Smooth muscle cell (in vitro differentiated cells): Measurements from ENCODE around the gene FRMD5. TPM values are rescaled to one million over a fixed set of nuclear protein-coding genes. Genes with fewer than 3 reads are reported as not detected.

Experiments used
- DNase-seq: peaks from one replicate; lab custom pipeline; 2025; ENCODE audit not compliant: unreplicated experiment; lab: John Stamatoyannopoulos, UW
- H2AFZ ChIP-seq: fragments of 200-600 bp; sonication (generic); 2 replicates; pipeline ENCODE4 v1.6.0; 2016; ENCODE audit warnings: antibody characterized with exemption, low read depth, mild to moderate bottlenecking
- H3F3A ChIP-seq: fragments of 200-600 bp; sonication (generic); 2 replicates; pipeline ENCODE4 v1.6.0; 2017; ENCODE audit warnings: antibody characterized with exemption, low read depth
- H3K27ac ChIP-seq: fragments of 200-600 bp; sonication (generic); 2 replicates; pipeline ENCODE4 v1.5.1; 2016; ENCODE audit warnings: low read depth, mild to moderate bottlenecking
- H3K27me3 ChIP-seq: fragments of 200-600 bp; sonication (generic); 2 replicates; pipeline ENCODE4 v1.6.1; 2016; ENCODE audit warnings: low read depth, mild to moderate bottlenecking
- H3K36me3 ChIP-seq: fragments of 200-600 bp; sonication (generic); 2 replicates; pipeline ENCODE4 v1.5.1; 2016; ENCODE audit warnings: low read depth
- H3K4me1 ChIP-seq: fragments of 200-600 bp; sonication (generic); 2 replicates; pipeline ENCODE4 v1.5.1; 2016; ENCODE audit warnings: low read depth
- H3K4me2 ChIP-seq: fragments of 200-600 bp; sonication (generic); 2 replicates; pipeline ENCODE4 v1.6.0; 2016; ENCODE audit warnings: mild to moderate bottlenecking
- H3K4me3 ChIP-seq: fragments of 200-600 bp; sonication (generic); 2 replicates; pipeline ENCODE4 v1.5.1; 2016; ENCODE audit warnings: mild to moderate bottlenecking
- H3K79me2 ChIP-seq: fragments of 200-600 bp; sonication (generic); 2 replicates; pipeline ENCODE4 v1.6.0; 2016; ENCODE audit warnings: low read depth, mild to moderate bottlenecking
- H3K9ac ChIP-seq: fragments of 200-600 bp; sonication (generic); 2 replicates; pipeline ENCODE4 v1.6.0; 2016; ENCODE audit warnings: low read depth
- H3K9me3 ChIP-seq: fragments of 200-600 bp; sonication (generic); replicated peaks from 2 replicates; pipeline ENCODE4 v1.5.1; 2016; ENCODE audit warnings: low read depth
- H4K20me1 ChIP-seq: fragments of 200-600 bp; sonication (generic); 2 replicates; pipeline ENCODE4 v1.6.0; 2016; ENCODE audit warnings: low read depth
- WGBS: methylation state at CpG from one replicate; pipeline ENCODE4 v1.1.7; 2016; ENCODE audit warnings: low lambda C conversion rate; 5-methylcytosine and 5-hydroxymethylcytosine counted together
- polyA plus RNA-seq: library from polyadenylated mRNA; unstranded; fragments of >200 nt; fragmentation: Nextera tagmentation; extraction: Ambion mirVana; gene quantifications from 2 replicates; pipeline ENCODE4 v1.2.1, GENCODE V29; 2016
- total RNA-seq: library from RNA; depleted of rRNA; stranded (reverse); fragments of >200 nt; gene quantifications from 2 replicates; pipeline ENCODE4 v1.2.3, GENCODE V29; 2014
- TF ChIP-seq, protein P1 (sequence below): fragments of 200-600 bp; sonication (generic); IDR thresholded peaks from 2 replicates; pipeline ENCODE4 v1.5.1; 2017; ENCODE audit warnings: borderline replicate concordance, mild to moderate bottlenecking, antibody characterized with exemption; ENCODE audit not compliant: insufficient read depth, poor library complexity, severe bottlenecking

Gene FRMD5
- total and polyA plus RNA-seq, 2 experiments from 2014 or later: 0.46 to 7.2 TPM

DNA sequence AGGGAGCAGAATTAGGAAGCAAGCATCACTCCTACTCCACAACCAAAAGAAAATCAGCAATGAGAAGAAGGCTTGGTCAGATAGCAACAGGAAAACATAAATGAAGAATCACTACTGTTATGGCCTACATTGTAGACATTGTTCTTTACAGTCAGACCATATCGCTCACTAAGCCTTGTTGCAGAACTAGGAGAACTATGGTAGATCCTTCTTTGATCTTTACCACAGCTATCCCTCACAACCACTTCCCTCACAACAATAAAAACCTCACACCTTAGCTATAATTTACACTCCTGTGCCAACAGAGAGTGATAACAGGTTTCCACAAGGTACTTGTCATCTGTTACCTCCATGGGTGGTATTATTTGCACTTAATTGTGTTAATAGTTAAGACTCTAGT, 241.7 kb downstream of the FRMD5 start:
- H3K4me2 ChIP-seq: no peak overlapping the region
- no peak overlapping the region for H2AFZ ChIP-seq
- H3K9ac ChIP-seq: no peak overlapping the region
- H3F3A ChIP-seq: no peaks in the 10 kb centered on the region
- no peaks in the 10 kb centered on the region for H4K20me1 ChIP-seq
- H3K9me3 ChIP-seq: no peaks in the 10 kb centered on the region
- no peaks in the 10 kb centered on the region for H3K27me3 ChIP-seq
- WGBS: 100% methylated on average over 1 of the region's 1 CpG
- no peaks in the 10 kb centered on the region for H3K4me1 ChIP-seq
- H3K4me3 ChIP-seq: no peak overlapping the region
- no peak for DNase-seq
- no peaks in the 10 kb centered on the region for H3K79me2 ChIP-seq
- H3K27ac ChIP-seq: no peak overlapping the region
- no peaks in the 10 kb centered on the region for H3K36me3 ChIP-seq
- TF ChIP-seq, protein P1, sequence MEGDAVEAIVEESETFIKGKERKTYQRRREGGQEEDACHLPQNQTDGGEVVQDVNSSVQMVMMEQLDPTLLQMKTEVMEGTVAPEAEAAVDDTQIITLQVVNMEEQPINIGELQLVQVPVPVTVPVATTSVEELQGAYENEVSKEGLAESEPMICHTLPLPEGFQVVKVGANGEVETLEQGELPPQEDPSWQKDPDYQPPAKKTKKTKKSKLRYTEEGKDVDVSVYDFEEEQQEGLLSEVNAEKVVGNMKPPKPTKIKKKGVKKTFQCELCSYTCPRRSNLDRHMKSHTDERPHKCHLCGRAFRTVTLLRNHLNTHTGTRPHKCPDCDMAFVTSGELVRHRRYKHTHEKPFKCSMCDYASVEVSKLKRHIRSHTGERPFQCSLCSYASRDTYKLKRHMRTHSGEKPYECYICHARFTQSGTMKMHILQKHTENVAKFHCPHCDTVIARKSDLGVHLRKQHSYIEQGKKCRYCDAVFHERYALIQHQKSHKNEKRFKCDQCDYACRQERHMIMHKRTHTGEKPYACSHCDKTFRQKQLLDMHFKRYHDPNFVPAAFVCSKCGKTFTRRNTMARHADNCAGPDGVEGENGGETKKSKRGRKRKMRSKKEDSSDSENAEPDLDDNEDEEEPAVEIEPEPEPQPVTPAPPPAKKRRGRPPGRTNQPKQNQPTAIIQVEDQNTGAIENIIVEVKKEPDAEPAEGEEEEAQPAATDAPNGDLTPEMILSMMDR: no peak

DNA sequence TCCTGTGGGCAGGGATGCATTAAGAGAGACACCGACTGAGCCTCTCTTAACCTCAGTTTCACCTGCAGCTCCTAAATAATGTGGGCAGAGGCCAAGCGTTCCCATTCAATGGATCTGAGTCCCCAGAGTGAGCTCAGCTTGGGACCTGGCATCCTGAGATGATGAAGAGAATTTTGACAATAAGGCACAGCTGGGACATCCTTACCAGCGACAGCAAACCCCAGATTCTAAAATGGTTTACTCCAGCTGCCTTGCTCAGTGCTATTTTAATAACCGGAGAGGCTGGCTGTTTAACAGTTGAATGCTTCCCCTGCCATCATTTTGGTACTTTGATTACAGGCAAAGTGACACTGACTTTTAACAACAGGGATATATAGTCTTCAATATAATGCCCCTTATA, 244.5 kb downstream of the FRMD5 start:
- Histone ChIP-seq H3K9me3 (no peaks in the 10 kb centered on the region), H3K4me1 (no peaks in the 10 kb centered on the region), H3K36me3 (no peaks in the 10 kb centered on the region), H3K27me3 (no peaks in the 10 kb centered on the region), H2AFZ (no peak overlapping the region), H3F3A (no peaks in the 10 kb centered on the region), H3K4me2 (no peak overlapping the region), H3K4me3 (no peak overlapping the region), H4K20me1 (no peaks in the 10 kb centered on the region), H3K27ac (no peak overlapping the region), H3K9ac (no peak overlapping the region), H3K79me2 (no peaks in the 10 kb centered on the region)
- 95% methylated on average over 4 of the region's 4 CpGs for WGBS
- DNase-seq: no peak
- TF ChIP-seq, protein P1: no peak

DNA sequence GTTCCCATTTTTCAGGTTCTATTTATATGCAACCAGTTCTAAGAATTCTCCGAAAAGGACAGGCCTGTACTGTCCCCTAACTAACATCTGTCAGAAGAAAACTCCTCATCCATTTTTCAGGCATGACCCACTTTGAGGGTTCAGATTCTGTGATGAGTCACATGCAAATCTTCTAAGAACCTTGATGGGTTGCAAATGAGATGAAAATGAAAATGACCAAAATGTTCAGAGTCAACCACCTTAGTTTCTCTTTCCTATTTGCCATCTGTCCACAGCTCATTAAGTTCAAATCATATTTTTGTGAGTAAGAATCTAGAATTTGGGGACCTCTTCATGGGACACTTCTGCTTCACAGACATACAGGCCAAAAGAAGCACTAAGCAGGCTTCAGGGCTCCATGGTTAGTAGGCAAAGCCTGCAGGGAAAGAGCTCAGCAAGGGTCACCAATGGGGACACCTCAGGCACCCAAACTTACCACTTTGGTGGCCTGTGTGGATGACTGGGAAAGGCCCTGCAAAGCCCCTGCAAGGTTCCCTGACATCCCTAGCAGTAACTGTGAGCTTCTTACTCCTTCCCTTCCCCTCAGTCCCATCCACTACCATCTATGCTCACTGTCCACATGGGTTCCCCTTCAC, 246.3 kb downstream of the FRMD5 start:
- H3K27ac ChIP-seq: no peak overlapping the region
- H3K79me2 ChIP-seq: no peaks in the 10 kb centered on the region
- H3K4me1 ChIP-seq: no peaks in the 10 kb centered on the region
- WGBS: 96% methylated on average over 1 of the region's 1 CpG
- H3F3A ChIP-seq: no peaks in the 10 kb centered on the region
- H4K20me1 ChIP-seq: no peaks in the 10 kb centered on the region
- no peak overlapping the region for H2AFZ ChIP-seq
- H3K9me3 ChIP-seq: no peaks in the 10 kb centered on the region
- no peak overlapping the region for H3K4me2 ChIP-seq
- no peak overlapping the region for H3K9ac ChIP-seq
- DNase-seq: no peak
- no peak overlapping the region for H3K4me3 ChIP-seq
- H3K36me3 ChIP-seq: no peaks in the 10 kb centered on the region
- no peaks in the 10 kb centered on the region for H3K27me3 ChIP-seq
- TF ChIP-seq, protein P1: no peak

DNA sequence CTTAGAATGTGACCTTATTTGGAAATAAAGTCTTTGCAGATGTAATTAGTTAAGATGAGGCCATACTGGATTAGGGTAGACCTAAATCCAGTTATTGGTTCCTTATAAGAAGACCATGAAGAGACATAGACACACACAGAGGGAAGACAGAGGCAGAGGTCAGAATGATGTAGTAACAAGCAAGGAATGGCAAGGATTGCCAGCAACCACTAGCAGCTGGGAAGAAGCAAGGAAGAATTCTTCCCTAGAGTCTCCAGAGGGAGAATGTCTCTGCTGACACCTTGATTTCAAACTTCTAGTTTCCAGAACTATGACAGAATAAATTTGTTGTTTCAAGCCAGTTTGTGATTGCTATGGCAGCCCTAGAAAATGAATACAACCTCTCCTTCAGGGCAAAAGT, 251.6 kb downstream of the FRMD5 start:
- H3K4me3 ChIP-seq: no peak overlapping the region
- no peak overlapping the region for H3K9ac ChIP-seq
- no peaks in the 10 kb centered on the region for H3K9me3 ChIP-seq
- H3K4me2 ChIP-seq: no peak overlapping the region
- no peak for DNase-seq
- no peaks in the 10 kb centered on the region for H3K4me1 ChIP-seq
- no peaks in the 10 kb centered on the region for H3K27me3 ChIP-seq
- H4K20me1 ChIP-seq: no peaks in the 10 kb centered on the region
- H3K36me3 ChIP-seq: no peaks in the 10 kb centered on the region
- no peak overlapping the region for H3K27ac ChIP-seq
- TF ChIP-seq, protein P1: no peak
- H3K79me2 ChIP-seq: no peaks in the 10 kb centered on the region
- H2AFZ ChIP-seq: no peak overlapping the region
- H3F3A ChIP-seq: no peaks in the 10 kb centered on the region
